ENCODE results near the gene CUL5.
"Not testable (repeated sequence)": the region's sequence is repeated elsewhere in the genome, so short reads cannot be mapped to it uniquely, and the experiment has no call there.

CUL5 gene

DNA sequence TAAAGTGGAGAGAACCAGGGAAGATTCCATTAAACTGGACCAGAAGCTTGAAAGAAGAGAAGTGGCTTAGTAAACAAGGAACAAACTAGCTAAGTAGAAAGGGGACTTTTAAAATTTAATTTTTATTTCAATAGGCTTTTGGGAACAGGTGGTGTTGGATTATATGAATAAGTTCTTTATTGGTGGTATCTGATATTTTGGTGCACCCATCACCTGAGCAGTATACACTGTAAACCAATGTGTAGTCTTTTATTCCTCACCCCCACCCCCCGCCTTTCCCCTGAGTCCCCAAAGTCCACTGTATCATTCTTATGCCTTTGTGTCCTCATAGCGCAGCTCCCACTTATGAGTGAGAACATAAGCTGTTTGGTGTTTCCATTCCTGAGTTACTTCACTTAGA, 120.1 kb downstream of the CUL5 start:
- Histone ChIP-seq H3K79me2 (ENCODE audit: control insufficient read depth, insufficient read depth, low read length, poor library complexity) (no peaks in the 10 kb centered on the region), H3K27ac (ENCODE audit: low read depth, low read length) (no peak overlapping the region), H3K79me1 (ENCODE audit: low read length) (no peaks in the 10 kb centered on the region), H3K36me3 (ENCODE audit: control insufficient read depth in 1 of 2, insufficient read depth in 2 of 2, low read length in 2 of 2) (no peaks in the 10 kb centered on the region), H3K23ac (ENCODE audit: low read length) (no peak overlapping the region), H2BK12ac (ENCODE audit: low read length) (no peak overlapping the region), H3K9ac (ENCODE audit: low read length) (no peak overlapping the region), H3K4ac (ENCODE audit: low read depth, low read length) (no peak overlapping the region), H4K12ac (ENCODE audit: low read depth, low read length) (no peak overlapping the region), H3K14ac (ENCODE audit: low read length) (no peak overlapping the region), H3K9me3 (ENCODE audit: insufficient read depth, low read depth, low read length) (no peaks in the 10 kb centered on the region), H4K91ac (ENCODE audit: low read depth, low read length) (no peak overlapping the region), H3K4me1 (ENCODE audit: control insufficient read depth in 1 of 2, insufficient read depth in 2 of 2, low read length in 2 of 2) (peaks cover 0 to 2% of the 10 kb centered on the region in 2 experiments), H3K4me3 (ENCODE audit: low read depth, low read length) (no peak overlapping the region), H2BK120ac (ENCODE audit: insufficient read depth, low read length, poor library complexity) (no peak overlapping the region), H2BK5ac (ENCODE audit: low read depth, low read length, poor library complexity) (no peak overlapping the region), H3K18ac (ENCODE audit: low read length) (no peak overlapping the region), H3K4me2 (ENCODE audit: low read length) (no peak overlapping the region), H4K8ac (ENCODE audit: low read depth, low read length) (no peak overlapping the region), H2AFZ (ENCODE audit: insufficient read depth, low read length, poor library complexity) (no peak overlapping the region), H2AK5ac (ENCODE audit: low read length) (no peak overlapping the region), H3K27me3 (ENCODE audit: insufficient read depth, low read length) (no peaks in the 10 kb centered on the region)
- no peak for DNase-seq
- WGBS (ENCODE audit: extremely low coverage, insufficient coverage, insufficient read length) = no CpG with 5 or more reads among the region's 2 CpGs

DNA sequence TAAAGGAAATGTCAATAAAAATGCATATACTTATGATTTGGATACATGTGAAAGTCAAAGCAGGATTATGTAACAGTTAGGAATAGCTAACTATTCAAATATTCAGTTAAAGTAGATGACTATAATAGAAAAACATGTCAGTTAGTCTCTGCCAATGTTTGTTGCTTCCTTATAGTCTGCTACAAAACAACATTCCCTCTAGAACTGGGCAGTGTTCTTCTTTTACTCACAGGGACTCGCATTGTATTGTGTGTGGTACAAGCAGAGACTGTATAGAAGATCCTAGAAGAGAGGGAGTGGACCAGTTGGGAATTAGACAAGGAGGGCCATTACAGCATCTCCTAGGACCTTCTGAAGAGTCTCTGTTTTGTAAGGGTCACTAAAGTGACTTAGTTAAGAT, 123.3 kb downstream of the CUL5 start:
- no peak overlapping the region for H2BK120ac ChIP-seq (ENCODE audit: insufficient read depth, low read length, poor library complexity)
- no peaks in the 10 kb centered on the region for H3K79me2 ChIP-seq (ENCODE audit: control insufficient read depth, insufficient read depth, low read length, poor library complexity)
- no peak overlapping the region for H3K4ac ChIP-seq (ENCODE audit: low read depth, low read length)
- H4K91ac ChIP-seq (ENCODE audit: low read depth, low read length) = no peak overlapping the region
- no peaks in the 10 kb centered on the region for H3K9me3 ChIP-seq (ENCODE audit: insufficient read depth, low read depth, low read length)
- H3K4me2 ChIP-seq (ENCODE audit: low read length) = no peak overlapping the region
- H2BK5ac ChIP-seq (ENCODE audit: low read depth, low read length, poor library complexity) = no peak overlapping the region
- no CpG with 5 or more reads among the region's 1 CpG for WGBS (ENCODE audit: extremely low coverage, insufficient coverage, insufficient read length)
- H2AFZ ChIP-seq (ENCODE audit: insufficient read depth, low read length, poor library complexity) = no peak overlapping the region
- no peak overlapping the region for H3K27ac ChIP-seq (ENCODE audit: low read depth, low read length)
- H2AK5ac ChIP-seq (ENCODE audit: low read length) = no peak overlapping the region
- H3K36me3 ChIP-seq (ENCODE audit: control insufficient read depth in 1 of 2, insufficient read depth in 2 of 2, low read length in 2 of 2) = peaks cover 0 to 3% of the 10 kb centered on the region in 2 experiments
- no peak overlapping the region for H4K8ac ChIP-seq (ENCODE audit: low read depth, low read length)
- H3K18ac ChIP-seq (ENCODE audit: low read length) = no peak overlapping the region
- no peaks in the 10 kb centered on the region for H3K27me3 ChIP-seq (ENCODE audit: insufficient read depth, low read length)
- DNase-seq = peak in 1 of 2 donors; percentile 16
- H2BK12ac ChIP-seq (ENCODE audit: low read length) = no peak overlapping the region
- no peak overlapping the region for H3K9ac ChIP-seq (ENCODE audit: low read length)
- H4K12ac ChIP-seq (ENCODE audit: low read depth, low read length) = no peak overlapping the region
- H3K23ac ChIP-seq (ENCODE audit: low read length) = no peak overlapping the region
- H3K4me3 ChIP-seq (ENCODE audit: low read depth, low read length) = no peak overlapping the region
- H3K4me1 ChIP-seq (ENCODE audit: control insufficient read depth in 1 of 2, insufficient read depth in 2 of 2, low read length in 2 of 2) = no peaks in the 10 kb centered on the region
- H3K14ac ChIP-seq (ENCODE audit: low read length) = no peak overlapping the region
- no peaks in the 10 kb centered on the region for H3K79me1 ChIP-seq (ENCODE audit: low read length)

DNA sequence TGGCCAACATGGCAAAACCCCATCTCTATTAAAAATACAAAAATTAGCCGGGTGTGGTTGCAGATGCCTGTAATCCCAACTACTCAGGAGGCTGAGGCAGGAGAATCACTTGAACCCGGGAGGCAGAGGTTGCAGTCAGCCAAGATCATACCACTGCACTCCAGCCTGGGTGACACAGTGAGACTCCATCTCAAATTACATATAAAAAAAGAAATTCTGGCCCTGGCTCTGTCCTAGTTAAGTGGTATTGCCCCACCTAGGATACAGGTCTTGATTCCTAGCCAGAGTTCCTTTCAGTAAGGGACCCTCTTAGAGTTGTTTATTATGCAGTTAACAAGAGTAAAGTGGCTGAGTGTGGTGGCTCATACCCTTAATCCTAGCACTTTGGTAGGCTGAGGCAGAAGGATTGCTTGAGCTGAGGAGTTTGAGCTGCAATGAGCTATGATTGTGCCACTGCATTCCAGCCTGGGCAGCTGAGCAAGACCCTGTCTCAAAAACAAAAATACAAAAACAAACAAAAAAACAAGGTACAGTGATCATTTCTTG, 124.4 kb downstream of the CUL5 start:
- not testable (repeated sequence) for DNase-seq; H2BK5ac ChIP-seq (ENCODE audit: low read depth, low read length, poor library complexity); H3K9ac ChIP-seq (ENCODE audit: low read length); H2BK120ac ChIP-seq (ENCODE audit: insufficient read depth, low read length, poor library complexity); H3K9me3 ChIP-seq (ENCODE audit: insufficient read depth, low read depth, low read length); H3K4ac ChIP-seq (ENCODE audit: low read depth, low read length); H3K27ac ChIP-seq (ENCODE audit: low read depth, low read length); H3K14ac ChIP-seq (ENCODE audit: low read length); H3K4me1 ChIP-seq (ENCODE audit: control insufficient read depth in 1 of 2, insufficient read depth in 2 of 2, low read length in 2 of 2); H3K4me2 ChIP-seq (ENCODE audit: low read length); H2BK12ac ChIP-seq (ENCODE audit: low read length); H3K79me2 ChIP-seq (ENCODE audit: control insufficient read depth, insufficient read depth, low read length, poor library complexity); H3K23ac ChIP-seq (ENCODE audit: low read length); H3K79me1 ChIP-seq (ENCODE audit: low read length); H3K18ac ChIP-seq (ENCODE audit: low read length); H4K12ac ChIP-seq (ENCODE audit: low read depth, low read length); H4K91ac ChIP-seq (ENCODE audit: low read depth, low read length); H3K27me3 ChIP-seq (ENCODE audit: insufficient read depth, low read length); H2AFZ ChIP-seq (ENCODE audit: insufficient read depth, low read length, poor library complexity); H2AK5ac ChIP-seq (ENCODE audit: low read length); H3K36me3 ChIP-seq (ENCODE audit: control insufficient read depth in 1 of 2, insufficient read depth in 2 of 2, low read length in 2 of 2); H4K8ac ChIP-seq (ENCODE audit: low read depth, low read length); H3K4me3 ChIP-seq (ENCODE audit: low read depth, low read length)
- no CpG with 5 or more reads among the region's 2 CpGs for WGBS (ENCODE audit: extremely low coverage, insufficient coverage, insufficient read length)

DNA sequence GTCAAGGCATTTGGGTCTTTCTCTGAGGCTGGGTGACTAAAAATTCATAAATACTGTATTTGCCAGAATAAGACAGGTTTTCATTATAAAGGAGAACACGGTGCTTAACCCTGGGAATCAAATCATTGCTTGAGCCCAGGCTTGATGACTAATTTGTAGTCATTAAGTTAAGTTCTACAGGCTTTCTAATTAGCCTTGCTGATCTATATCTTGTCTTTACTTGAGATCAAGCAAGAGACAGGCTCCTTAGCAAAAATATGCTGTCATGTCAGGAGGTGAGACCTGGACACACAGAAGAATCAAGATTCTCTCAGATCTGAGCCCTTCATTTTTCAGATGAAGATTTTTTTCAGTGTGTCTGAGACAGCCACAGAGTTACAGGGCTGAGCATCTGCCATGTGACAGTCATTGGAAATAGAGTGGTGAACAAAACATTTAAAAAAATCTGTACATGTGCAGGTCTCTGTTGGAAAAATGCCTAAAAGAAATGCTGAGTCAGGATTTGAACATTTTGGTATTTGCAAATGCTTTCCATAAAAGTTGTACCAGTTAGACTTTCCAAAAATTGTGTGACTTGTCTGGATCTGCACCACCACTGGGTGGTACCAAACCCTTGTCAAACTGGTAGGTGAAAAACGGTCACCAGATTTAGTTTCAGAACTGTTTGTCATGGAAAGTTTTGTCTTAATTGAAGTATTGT, 127.3 kb downstream of the CUL5 start:
- H3K4me2 ChIP-seq (ENCODE audit: low read length) = no peak overlapping the region
- H3K36me3 ChIP-seq (ENCODE audit: control insufficient read depth in 1 of 2, insufficient read depth in 2 of 2, low read length in 2 of 2) = peaks cover under 1 to 5% of the 10 kb centered on the region in 2 experiments
- no peaks in the 10 kb centered on the region for H3K79me1 ChIP-seq (ENCODE audit: low read length)
- no peak overlapping the region for H3K9ac ChIP-seq (ENCODE audit: low read length)
- no peaks in the 10 kb centered on the region for H3K9me3 ChIP-seq (ENCODE audit: insufficient read depth, low read depth, low read length)
- H3K27ac ChIP-seq (ENCODE audit: low read depth, low read length) = no peak overlapping the region
- H3K27me3 ChIP-seq (ENCODE audit: insufficient read depth, low read length) = no peaks in the 10 kb centered on the region
- H3K4ac ChIP-seq (ENCODE audit: low read depth, low read length) = no peak overlapping the region
- H3K4me1 ChIP-seq (ENCODE audit: control insufficient read depth in 1 of 2, insufficient read depth in 2 of 2, low read length in 2 of 2) = no peaks in the 10 kb centered on the region
- no peak overlapping the region for H4K8ac ChIP-seq (ENCODE audit: low read depth, low read length)
- DNase-seq = peak in 1 of 2 donors; percentile 5
- H2AK5ac ChIP-seq (ENCODE audit: low read length) = no peak overlapping the region
- H3K4me3 ChIP-seq (ENCODE audit: low read depth, low read length) = no peak overlapping the region
- no peak overlapping the region for H2BK12ac ChIP-seq (ENCODE audit: low read length)
- no peak overlapping the region for H3K23ac ChIP-seq (ENCODE audit: low read length)
- H3K14ac ChIP-seq (ENCODE audit: low read length) = no peak overlapping the region
- no peak overlapping the region for H4K12ac ChIP-seq (ENCODE audit: low read depth, low read length)
- H4K91ac ChIP-seq (ENCODE audit: low read depth, low read length) = no peak overlapping the region
- H2AFZ ChIP-seq (ENCODE audit: insufficient read depth, low read length, poor library complexity) = no peak overlapping the region
- no peak overlapping the region for H2BK5ac ChIP-seq (ENCODE audit: low read depth, low read length, poor library complexity)
- H2BK120ac ChIP-seq (ENCODE audit: insufficient read depth, low read length, poor library complexity) = no peak overlapping the region
- WGBS (ENCODE audit: extremely low coverage, insufficient coverage, insufficient read length) = no CpG with 5 or more reads among the region's 2 CpGs
- H3K79me2 ChIP-seq (ENCODE audit: control insufficient read depth, insufficient read depth, low read length, poor library complexity) = no peaks in the 10 kb centered on the region
- H3K18ac ChIP-seq (ENCODE audit: low read length) = no peak overlapping the region

All from trophoblast cell (in vitro differentiated cells and primary cell).